Fibroblast of the aortic adventitia (primary cell): ENCODE data around the gene FAM163A. TPM values are rescaled to one million over a fixed set of nuclear protein-coding genes. Genes with fewer than 3 reads are reported as not detected.

ENCODE experiments used
- DNase-seq: peaks from one replicate; pipeline ENCODE4 v3.0.0-alpha.2; 2010; ENCODE audit warnings: low read depth
- H3K4me3 ChIP-seq: 2 replicates; pipeline ENCODE4 v1.5.1; 2011; ENCODE audit warnings: low read depth, mild to moderate bottlenecking, control low read depth, low read length, moderate library complexity
- CTCF ChIP-seq: IDR thresholded peaks from 2 replicates; pipeline ENCODE4 v1.5.1; 2011; ENCODE audit warnings: mild to moderate bottlenecking, low read length, control low read depth, inconsistent platforms; ENCODE audit not compliant: insufficient read depth
- total RNA-seq: library from RNA; depleted of rRNA; stranded (reverse); fragments of >200 nt; gene quantifications from 2 replicates; pipeline ENCODE4 v1.2.3, GENCODE V29; 2012; ENCODE audit warnings: low replicate concordance

Gene FAM163A
- total RNA-seq, 1 donor, result not detected

GRCh38 chr1:179856296-179856695 is 113.2 kb downstream of the FAM163A start:
- H3K4me3 ChIP-seq, result no peak overlapping the region
- no peak for DNase-seq
- TF ChIP-seq CTCF, result no peak

DNA sequence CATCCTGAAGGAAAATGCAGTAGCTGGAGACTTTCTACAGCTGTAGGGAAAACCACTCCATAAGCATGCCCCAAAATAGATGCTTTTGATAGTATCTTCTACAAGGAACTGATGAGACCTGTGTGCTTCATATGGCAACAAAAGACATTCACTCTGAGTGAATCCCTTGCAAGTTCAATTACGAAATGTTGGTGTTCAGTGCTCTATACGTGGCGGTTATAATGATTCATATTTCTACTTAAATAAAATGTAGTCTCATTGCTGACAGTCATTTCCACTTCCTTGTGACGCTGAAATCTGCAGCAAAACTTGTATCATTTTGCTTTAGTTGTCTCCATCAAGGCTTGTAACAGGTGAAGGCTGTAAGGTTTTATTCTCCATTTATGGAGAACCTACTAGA is 113.9 kb downstream of the FAM163A start:
- DNase-seq, result no peak
- no peak overlapping the region for H3K4me3 ChIP-seq
- TF ChIP-seq CTCF, result no peak

DNA sequence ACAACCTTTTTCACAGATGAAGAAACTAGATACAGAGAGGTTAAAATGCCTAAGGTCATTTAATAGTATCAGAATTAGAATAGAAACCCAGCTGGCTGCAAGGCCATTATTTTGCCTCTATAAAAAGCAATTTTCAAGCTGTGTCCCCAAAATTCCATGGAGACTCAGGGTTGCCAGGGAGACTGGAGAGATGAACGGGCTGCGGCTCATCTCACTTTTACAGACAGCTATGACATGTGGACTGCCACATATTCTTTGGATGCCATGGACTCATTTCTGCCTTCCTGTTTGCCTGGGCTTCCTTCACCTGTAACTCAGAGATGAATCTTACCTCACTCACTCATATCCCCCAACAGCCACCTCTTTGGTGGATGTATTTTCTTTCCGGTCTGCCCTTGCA is 117.6 kb downstream of the FAM163A start:
- DNase-seq, result no peak
- TF ChIP-seq CTCF, result no peak

GRCh38 chr1:179865377-179865776 is 122.3 kb downstream of the FAM163A start:
- DNase-seq, result no peak
- TF ChIP-seq CTCF, result no peak
- no peak overlapping the region for H3K4me3 ChIP-seq

More for the DNA sequence above, 117.6 kb downstream of the FAM163A start:
- H3K4me3 ChIP-seq, result no peak overlapping the region

Other genes starting within 250 kb of the FAM163A start
- gene NPHS2, start 167.3 kb upstream of the FAM163A start, total RNA-seq, result not detected in 2 replicates
- gene TDRD5, start 151.5 kb upstream of the FAM163A start, total RNA-seq, result not detected in 2 replicates
- gene TOR1AIP2, start 134.5 kb downstream of the FAM163A start, total RNA-seq, result 105 and 141 TPM in 2 replicates
- 30.0 and 77.5 TPM in 2 replicates for gene TOR1AIP1, start 139.0 kb downstream of the FAM163A start, total RNA-seq
- 57.9 and 115 TPM in 2 replicates for gene CEP350, start 211.5 kb downstream of the FAM163A start, total RNA-seq